ENCODE results near the gene PARP1. TPM values are rescaled to one million over a fixed set of nuclear protein-coding genes. Genes with fewer than 3 reads are reported as not detected.

PARP1 gene
- total RNA-seq, 1 experiment from 2014 or later = 157 TPM

- no peaks in the 10 kb centered on the region for H3K9me3 ChIP-seq (ENCODE audit: insufficient read depth, low read depth)
- no peaks in the 10 kb centered on the region for H3F3A ChIP-seq (ENCODE audit: insufficient read depth, low read depth)
- peaks cover 29% of the 10 kb centered on the region for H3K36me3 ChIP-seq (ENCODE audit: low read depth)
- DNase-seq = no peak
- H3K9me2 ChIP-seq (ENCODE audit: insufficient read depth) = no peaks in the 10 kb centered on the region
- no TSS peak for BruUV-seq (replicated peaks)
- ChIA-PET POLR2A (ENCODE audit: unreplicated experiment) (interaction anchor here (0.5 kb wide), 1 partner anchor 116 kb away, joined by 3 read pairs; no protein-coding TSS in a partner anchor), CTCF (no interaction called here)
- no peaks in the 10 kb centered on the region for H3K27me3 ChIP-seq (ENCODE audit: insufficient read depth, low read depth)
- H3K4me1 ChIP-seq (replicated peaks; ENCODE audit: insufficient read depth) = no peaks in the 10 kb centered on the region
- no peak overlapping the region for H3K4me2 ChIP-seq
- H3K27ac ChIP-seq = no peak overlapping the region
- no peak overlapping the region for H2AFZ ChIP-seq
- no peaks in the 10 kb centered on the region for H4K20me1 ChIP-seq (ENCODE audit: insufficient read depth)
- intact Hi-C loops (cut with micrococcal nuclease; ENCODE audit: unreplicated experiment) = no loop called here
- no peak overlapping the region for H3K4me3 ChIP-seq
- TF ChIP-seq, protein P1, sequence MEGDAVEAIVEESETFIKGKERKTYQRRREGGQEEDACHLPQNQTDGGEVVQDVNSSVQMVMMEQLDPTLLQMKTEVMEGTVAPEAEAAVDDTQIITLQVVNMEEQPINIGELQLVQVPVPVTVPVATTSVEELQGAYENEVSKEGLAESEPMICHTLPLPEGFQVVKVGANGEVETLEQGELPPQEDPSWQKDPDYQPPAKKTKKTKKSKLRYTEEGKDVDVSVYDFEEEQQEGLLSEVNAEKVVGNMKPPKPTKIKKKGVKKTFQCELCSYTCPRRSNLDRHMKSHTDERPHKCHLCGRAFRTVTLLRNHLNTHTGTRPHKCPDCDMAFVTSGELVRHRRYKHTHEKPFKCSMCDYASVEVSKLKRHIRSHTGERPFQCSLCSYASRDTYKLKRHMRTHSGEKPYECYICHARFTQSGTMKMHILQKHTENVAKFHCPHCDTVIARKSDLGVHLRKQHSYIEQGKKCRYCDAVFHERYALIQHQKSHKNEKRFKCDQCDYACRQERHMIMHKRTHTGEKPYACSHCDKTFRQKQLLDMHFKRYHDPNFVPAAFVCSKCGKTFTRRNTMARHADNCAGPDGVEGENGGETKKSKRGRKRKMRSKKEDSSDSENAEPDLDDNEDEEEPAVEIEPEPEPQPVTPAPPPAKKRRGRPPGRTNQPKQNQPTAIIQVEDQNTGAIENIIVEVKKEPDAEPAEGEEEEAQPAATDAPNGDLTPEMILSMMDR (conservative IDR thresholded peaks at IDR 0.05) = no peak
- TF ChIP-seq EZH2 (IDR thresholded peaks at IDR 0.05; ENCODE audit: low read depth) = no peak
- H3K79me2 ChIP-seq (ENCODE audit: low read depth) = no peaks in the 10 kb centered on the region
Observed at GRCh38 chr1:226364514-226364899, 43.4 kb downstream of the PARP1 start.

GRCh38 chr1:226363801-226364513, 43.9 kb downstream of the PARP1 start:
- no peak for TF ChIP-seq EZH2 (IDR thresholded peaks at IDR 0.05; ENCODE audit: low read depth)
- TF ChIP-seq, protein P1 (conservative IDR thresholded peaks at IDR 0.05) = no peak
- Histone ChIP-seq H3K9me3 (ENCODE audit: insufficient read depth, low read depth) (no peaks in the 10 kb centered on the region), H3K27me3 (ENCODE audit: insufficient read depth, low read depth) (no peaks in the 10 kb centered on the region), H2AFZ (no peak overlapping the region), H3K4me1 (replicated peaks; ENCODE audit: insufficient read depth) (no peaks in the 10 kb centered on the region), H3K4me2 (no peak overlapping the region), H3F3A (ENCODE audit: insufficient read depth, low read depth) (no peaks in the 10 kb centered on the region), H3K9me2 (ENCODE audit: insufficient read depth) (no peaks in the 10 kb centered on the region), H3K79me2 (ENCODE audit: low read depth) (no peaks in the 10 kb centered on the region), H3K27ac (no peak overlapping the region), H3K36me3 (ENCODE audit: low read depth) (peaks cover 29% of the 10 kb centered on the region), H4K20me1 (ENCODE audit: insufficient read depth) (no peaks in the 10 kb centered on the region), H3K4me3 (no peak overlapping the region)
- DNase-seq = no peak
- no TSS peak for BruUV-seq (replicated peaks)
- CTCF ChIA-PET = no interaction called here
- POLR2A ChIA-PET (ENCODE audit: unreplicated experiment) = interaction anchor here (0.5 kb wide), 1 partner anchor 116 kb away, joined by 3 read pairs; no protein-coding TSS in a partner anchor
- intact Hi-C loops (cut with micrococcal nuclease; ENCODE audit: unreplicated experiment) = no loop called here

GRCh38 chr1:226362891-226363447, 44.9 kb downstream of the PARP1 start:
- intact Hi-C loops (cut with micrococcal nuclease; ENCODE audit: unreplicated experiment) = no loop called here
- H3K4me3 ChIP-seq = no peak overlapping the region
- H3K4me2 ChIP-seq = no peak overlapping the region
- no peaks in the 10 kb centered on the region for H3K27me3 ChIP-seq (ENCODE audit: insufficient read depth, low read depth)
- no peak overlapping the region for H3K27ac ChIP-seq
- peaks cover 29% of the 10 kb centered on the region for H3K36me3 ChIP-seq (ENCODE audit: low read depth)
- ChIA-PET CTCF (no interaction called here), POLR2A (ENCODE audit: unreplicated experiment) (interaction anchor here (0.6 kb wide), 1 partner anchor 177 kb away, joined by 7 read pairs; no protein-coding TSS in a partner anchor)
- no peaks in the 10 kb centered on the region for H3K9me3 ChIP-seq (ENCODE audit: insufficient read depth, low read depth)
- H3K4me1 ChIP-seq (replicated peaks; ENCODE audit: insufficient read depth) = no peaks in the 10 kb centered on the region
- H2AFZ ChIP-seq = no peak overlapping the region
- no peak for TF ChIP-seq EZH2 (IDR thresholded peaks at IDR 0.05; ENCODE audit: low read depth)
- TF ChIP-seq, protein P1 (conservative IDR thresholded peaks at IDR 0.05) = no peak
- H3K79me2 ChIP-seq (ENCODE audit: low read depth) = no peaks in the 10 kb centered on the region
- no peaks in the 10 kb centered on the region for H3K9me2 ChIP-seq (ENCODE audit: insufficient read depth)
- H4K20me1 ChIP-seq (ENCODE audit: insufficient read depth) = no peaks in the 10 kb centered on the region
- no peaks in the 10 kb centered on the region for H3F3A ChIP-seq (ENCODE audit: insufficient read depth, low read depth)
- DNase-seq = no peak
- BruUV-seq (replicated peaks) = no TSS peak

Data from PC-9 (cell line).